Activated gamma-delta T cell (primary cell): ENCODE data around the gene PCAT6.
"Not testable (repeated sequence)": the region's sequence is repeated elsewhere in the genome, so short reads cannot be mapped to it uniquely, and the experiment has no call there.

ENCODE experiments used
- DNase-seq: peaks from one replicate; lab custom pipeline; 2025; lab: John Stamatoyannopoulos, UW
- total RNA-seq, 2 donors: gene quantifications; one replicate each; lab custom pipeline; 2026; lab: John Stamatoyannopoulos, UW

The PCAT6 gene
- 0 to 0.26 reads per million in 2 donors for total RNA-seq

GRCh38 chr1:202810615-202811295 lies at the start of gene PCAT6:
PCAT6 (plus strand) TSS chr1:202810954.
- peak; percentile 71 for DNase-seq

- no peak for DNase-seq
Measured at GRCh38 chr1:202762019-202762418, 48.7 kb upstream of the PCAT6 start.

- no peak for DNase-seq
Measured at GRCh38 chr1:202765721-202766120, 45.0 kb upstream of the PCAT6 start.

GRCh38 chr1:202770135-202770534 lies 40.6 kb upstream of the PCAT6 start:
- DNase-seq: no peak

- no peak for DNase-seq
Measured at GRCh38 chr1:202781180-202781579, 29.6 kb upstream of the PCAT6 start.

GRCh38 chr1:202786804-202787203 lies 23.9 kb upstream of the PCAT6 start:
- no peak for DNase-seq

- no peak for DNase-seq
Measured at GRCh38 chr1:202788800-202789199, 22.0 kb upstream of the PCAT6 start.

GRCh38 chr1:202791077-202791747 lies 19.5 kb upstream of the PCAT6 start:
- no peak for DNase-seq

- DNase-seq: no peak
Measured at GRCh38 chr1:202794051-202794740, 16.6 kb upstream of the PCAT6 start.

GRCh38 chr1:202794931-202795330 lies 15.8 kb upstream of the PCAT6 start:
- DNase-seq: not testable (repeated sequence)

- DNase-seq: no peak
Measured at GRCh38 chr1:202796670-202797069, 14.1 kb upstream of the PCAT6 start.

GRCh38 chr1:202798260-202798659 lies 12.5 kb upstream of the PCAT6 start:
- no peak for DNase-seq

GRCh38 chr1:202798792-202799331 lies 11.9 kb upstream of the PCAT6 start:
- no peak for DNase-seq

- no peak for DNase-seq
Measured at GRCh38 chr1:202800742-202801141, 10.0 kb upstream of the PCAT6 start.

- no peak for DNase-seq
Measured at GRCh38 chr1:202801175-202801574, 9.6 kb upstream of the PCAT6 start.

GRCh38 chr1:202802034-202802433 lies 8.7 kb upstream of the PCAT6 start:
- DNase-seq: no peak

- no peak for DNase-seq
Measured at GRCh38 chr1:202802998-202803932, 7.5 kb upstream of the PCAT6 start.

- DNase-seq: no peak
Measured at GRCh38 chr1:202804126-202804525, 6.6 kb upstream of the PCAT6 start.

GRCh38 chr1:202805886-202806844 lies 4.6 kb upstream of the PCAT6 start:
- DNase-seq: no peak

GRCh38 chr1:202806845-202807450 lies 3.8 kb upstream of the PCAT6 start:
- DNase-seq: no peak
